NB4 (cell line): ENCODE results near the gene ASAP2.

ENCODE experiments used
- DNase-seq: peaks from one replicate; pipeline ENCODE4 v3.0.0; 2010; ENCODE audit warnings: low read depth
- H3K4me3 ChIP-seq: one replicate; pipeline ENCODE4 v1.5.1; 2011; ENCODE audit warnings: mild to moderate bottlenecking, low read depth, low read length, moderate library complexity
- CTCF ChIP-seq: IDR thresholded peaks from one replicate; pipeline ENCODE4 v1.5.1; 2012; ENCODE audit warnings: low read depth, low read length
- MAX ChIP-seq: IDR thresholded peaks from 2 replicates; pipeline ENCODE4 v1.6.1; 2011; ENCODE audit warnings: low read depth, low read length
- MYC ChIP-seq: IDR thresholded peaks from 2 replicates; pipeline ENCODE4 v1.6.1; 2011; ENCODE audit warnings: low read depth, low read length
- POLR2A ChIP-seq: IDR thresholded peaks from 2 replicates; pipeline ENCODE4 v1.6.1; 2011; ENCODE audit warnings: mild to moderate bottlenecking; ENCODE audit not compliant: insufficient read length; ENCODE audit errors: extremely low read depth

ASAP2 gene

GRCh38 chr2:9333591-9334171 is 127.1 kb downstream of the ASAP2 start:
- no peak for TF ChIP-seq POLR2A
- peak; percentile 57; the same call in 1 of the 2 replicates for TF ChIP-seq MAX
- TF ChIP-seq CTCF: peak; percentile 91
- peak; percentile 60; the same call in 1 of the 2 replicates for TF ChIP-seq MYC
- no peak overlapping the region for H3K4me3 ChIP-seq
- DNase-seq: peak; percentile 75

GRCh38 chr2:9334761-9335160 is 128.1 kb downstream of the ASAP2 start:
- H3K4me3 ChIP-seq: no peak overlapping the region
- TF ChIP-seq POLR2A: no peak
- no peak for TF ChIP-seq CTCF
- no peak for TF ChIP-seq MYC
- TF ChIP-seq MAX: no peak
- no peak for DNase-seq

GRCh38 chr2:9335322-9335832 is 128.8 kb downstream of the ASAP2 start:
- no peak for TF ChIP-seq MYC
- no peak for TF ChIP-seq MAX
- no peak for TF ChIP-seq POLR2A
- no peak for TF ChIP-seq CTCF
- no peak for DNase-seq
- H3K4me3 ChIP-seq: no peak overlapping the region

- DNase-seq: no peak
- H3K4me3 ChIP-seq: no peak overlapping the region
- no peak for TF ChIP-seq MAX
- TF ChIP-seq POLR2A: no peak
- no peak for TF ChIP-seq CTCF
- TF ChIP-seq MYC: no peak
Observed at GRCh38 chr2:9336241-9336575, 129.6 kb downstream of the ASAP2 start.

- no peak for DNase-seq
- no peak overlapping the region for H3K4me3 ChIP-seq
- no peak for TF ChIP-seq MYC
- no peak for TF ChIP-seq MAX
- no peak for TF ChIP-seq CTCF
- no peak for TF ChIP-seq POLR2A
Observed at GRCh38 chr2:9336576-9337314, 130.1 kb downstream of the ASAP2 start.
